HG02763 (cell line): ENCODE results near the gene SLC6A11.

Experiments
- ATAC-seq: cut with Tn5 transposase; IDR thresholded peaks from one replicate; pipeline ENCODE4 v1.9.1; 2021; ENCODE audit warnings: mild to moderate bottlenecking, moderate library complexity; ENCODE audit not compliant: unreplicated experiment

SLC6A11 gene

GRCh38 chr3:10950476-10951294, 134.7 kb downstream of the SLC6A11 start:
- ATAC-seq = no peak

- no peak for ATAC-seq
These were observed 135.4 kb downstream of the SLC6A11 start for GRCh38 chr3:10951295-10951926.

- no peak for ATAC-seq
These were observed 136.5 kb downstream of the SLC6A11 start for GRCh38 chr3:10952525-10952924.

GRCh38 chr3:10954740-10955139, 138.7 kb downstream of the SLC6A11 start:
- ATAC-seq = no peak

GRCh38 chr3:10955711-10956453, 139.9 kb downstream of the SLC6A11 start:
- ATAC-seq = no peak

- ATAC-seq = no peak
These were observed 140.5 kb downstream of the SLC6A11 start for GRCh38 chr3:10956531-10956930.

- ATAC-seq = no peak
These were observed 141.0 kb downstream of the SLC6A11 start for GRCh38 chr3:10956986-10957385.

- ATAC-seq = no peak
These were observed 142.1 kb downstream of the SLC6A11 start for GRCh38 chr3:10957976-10958749.

GRCh38 chr3:10960255-10960654, 144.2 kb downstream of the SLC6A11 start:
- no peak for ATAC-seq

GRCh38 chr3:10961921-10962320, 145.9 kb downstream of the SLC6A11 start:
- no peak for ATAC-seq

- no peak for ATAC-seq
These were observed 146.5 kb downstream of the SLC6A11 start for GRCh38 chr3:10962481-10963036.

GRCh38 chr3:10964537-10965167, 148.6 kb downstream of the SLC6A11 start:
- no peak for ATAC-seq

GRCh38 chr3:10968401-10968800, 152.4 kb downstream of the SLC6A11 start:
- ATAC-seq = no peak

- no peak for ATAC-seq
These were observed 154.4 kb downstream of the SLC6A11 start for GRCh38 chr3:10970306-10970960.

- no peak for ATAC-seq
These were observed 156.2 kb downstream of the SLC6A11 start for GRCh38 chr3:10972072-10972782.

- no peak for ATAC-seq
These were observed 157.1 kb downstream of the SLC6A11 start for GRCh38 chr3:10973046-10973595.

- ATAC-seq = no peak
These were observed 158.1 kb downstream of the SLC6A11 start for GRCh38 chr3:10974131-10974530.

GRCh38 chr3:10974746-10975375, 158.8 kb downstream of the SLC6A11 start:
- ATAC-seq = no peak
